ENCODE results near the gene SDK1. TPM values are rescaled to one million over a fixed set of nuclear protein-coding genes. Genes with fewer than 3 reads are reported as not detected.
"Not testable (repeated sequence)": the region's sequence is repeated elsewhere in the genome, so short reads cannot be mapped to it uniquely, and the experiment has no call there.

SDK1 gene
- total and polyA plus RNA-seq, 7 donors = 0.31 to 2.4 (median 1.3) TPM

- Histone ChIP-seq H3K36me3 (ENCODE audit: insufficient read depth in 1 of 2, low read depth in 1 of 2) (no peaks in the 10 kb centered on the region), H3K4me1 (no peaks in the 10 kb centered on the region), H3K27ac (no peak overlapping the region), H3K9me3 (no peaks in the 10 kb centered on the region), H3K4me3 (no peak overlapping the region), H3K27me3 (ENCODE audit: insufficient read depth in 3 of 3, low read length in 2 of 3) (peaks cover 0 to 3% (median 2%) of the 10 kb centered on the region in 3 donors)
- intact Hi-C loops (cut with DNase I) = no loop called here
- ATAC-seq (no peak), DNase-seq (no peak)
- 62 to 71% (median 68%) methylated on average over 2 of the region's 2 CpGs for WGBS, 3 donors
- TF ChIP-seq CTCF (IDR thresholded peaks at IDR 0.05) = no peak
These were observed 446.4 kb downstream of the SDK1 start for GRCh38 chr7:3747467-3747866.

GRCh38 chr7:3748389-3748788 lies 447.3 kb downstream of the SDK1 start:
- Histone ChIP-seq H3K4me1 (no peaks in the 10 kb centered on the region), H3K36me3 (ENCODE audit: insufficient read depth in 1 of 2, low read depth in 1 of 2) (no peaks in the 10 kb centered on the region), H3K27ac (no peak overlapping the region), H3K27me3 (ENCODE audit: insufficient read depth in 3 of 3, low read length in 2 of 3) (peaks cover 0 to 3% (median 0%) of the 10 kb centered on the region in 3 donors), H3K9me3 (no peaks in the 10 kb centered on the region), H3K4me3 (no peak overlapping the region)
- WGBS, 3 donors = 92 to 93% (median 93%) methylated on average over 2 of the region's 2 CpGs
- no peak for ATAC-seq
- no peak for DNase-seq
- intact Hi-C loops (cut with DNase I) = no loop called here
- no peak for TF ChIP-seq CTCF (IDR thresholded peaks at IDR 0.05)

GRCh38 chr7:3753868-3754267 lies 452.8 kb downstream of the SDK1 start:
- H3K4me1 ChIP-seq = no peaks in the 10 kb centered on the region
- no peak for TF ChIP-seq CTCF (IDR thresholded peaks at IDR 0.05)
- H3K27me3 ChIP-seq (ENCODE audit: insufficient read depth in 3 of 3, low read length in 2 of 3) = peaks cover 0 to 3% (median under 1%) of the 10 kb centered on the region in 3 donors
- WGBS, 3 donors = 95 to 99% (median 97%) methylated on average over 1 of the region's 1 CpG
- no peak overlapping the region for H3K4me3 ChIP-seq
- no peak overlapping the region for H3K27ac ChIP-seq
- no peaks in the 10 kb centered on the region for H3K36me3 ChIP-seq (ENCODE audit: insufficient read depth in 1 of 2, low read depth in 1 of 2)
- no peak for DNase-seq
- no peaks in the 10 kb centered on the region for H3K9me3 ChIP-seq
- intact Hi-C loops (cut with DNase I) = no loop called here
- no peak for ATAC-seq

GRCh38 chr7:3754493-3755341 lies 453.7 kb downstream of the SDK1 start:
- no peak overlapping the region for H3K4me3 ChIP-seq
- WGBS, 3 donors = 50 to 57% (median 50%) methylated on average over 15 of the region's 15 CpGs
- H3K27me3 ChIP-seq (ENCODE audit: insufficient read depth in 3 of 3, low read length in 2 of 3) = peaks cover 0 to 2% (median 1%) of the 10 kb centered on the region in 3 donors
- H3K9me3 ChIP-seq = no peaks in the 10 kb centered on the region
- TF ChIP-seq CTCF (IDR thresholded peaks at IDR 0.05) = no peak
- no peak overlapping the region for H3K27ac ChIP-seq
- ATAC-seq (no peak), DNase-seq (no peak)
- no peaks in the 10 kb centered on the region for H3K4me1 ChIP-seq
- intact Hi-C loops (cut with DNase I) = no loop called here
- H3K36me3 ChIP-seq (ENCODE audit: insufficient read depth in 1 of 2, low read depth in 1 of 2) = no peaks in the 10 kb centered on the region

- DNase-seq; H3K4me3 ChIP-seq; H3K27ac ChIP-seq; H3K36me3 ChIP-seq (ENCODE audit: insufficient read depth in 1 of 2, low read depth in 1 of 2); intact Hi-C loops (cut with DNase I); H3K9me3 ChIP-seq; ATAC-seq; H3K4me1 ChIP-seq; H3K27me3 ChIP-seq (ENCODE audit: insufficient read depth in 3 of 3, low read length in 2 of 3): not testable (repeated sequence)
- 93 to 96% (median 95%) methylated on average over 8 of the region's 8 CpGs for WGBS, 3 donors
These were observed 454.9 kb downstream of the SDK1 start for GRCh38 chr7:3755778-3756453.

Measured in psoas muscle (tissue), 8 donors.